ENCODE results near the gene CAPRIN1. TPM values are rescaled to one million over a fixed set of nuclear protein-coding genes. Genes with fewer than 3 reads are reported as not detected.

CAPRIN1 gene
- total and polyA plus RNA-seq, 10 of the 15 experiments (the other 5 are each of a cell fraction or from before 2014, with no cell fraction given), result 50.4 to 228 (median 191) TPM

GRCh38 chr11:34028425-34028824 is 23.1 kb upstream of the CAPRIN1 start (continued):
- TF ChIP-seq TARDBP (IDR thresholded peaks at IDR 0.05; ENCODE audit: borderline replicate concordance), result no peak
- no peak for TF ChIP-seq YBX1 (IDR thresholded peaks at IDR 0.05)
- no peak for TF ChIP-seq BHLHE40 (IDR thresholded peaks at IDR 0.05; ENCODE audit: borderline replicate concordance in 1 of 2, low read depth in 2 of 2, low read length in 1 of 2)
- no peak for TF ChIP-seq ZBED1 (IDR thresholded peaks at IDR 0.05; ENCODE audit: borderline replicate concordance)
- no peak for TF ChIP-seq ZSCAN29 (IDR thresholded peaks at IDR 0.05)
- no peak for TF ChIP-seq PAX8 (IDR thresholded peaks at IDR 0.05)
- no peak for TF ChIP-seq ZNF24 (IDR thresholded peaks at IDR 0.05)
- no peak for TF ChIP-seq POLR2A (IDR thresholded peaks at IDR 0.05; ENCODE audit: low read depth, low read length)

- Histone ChIP-seq H3K79me2 (ENCODE audit: control insufficient read depth, insufficient read depth, low read length) (no peaks in the 10 kb centered on the region), H3K27me3 (replicated peaks in 1 of 2; ENCODE audit: control insufficient read depth in 2 of 2, insufficient read depth in 2 of 2, low read length in 1 of 2) (no peaks in the 10 kb centered on the region), H3K9me3 (replicated peaks; ENCODE audit: control insufficient read depth, insufficient read depth, low read length) (no peaks in the 10 kb centered on the region), H2AFZ (ENCODE audit: control insufficient read depth, low read depth, low read length) (no peak overlapping the region), H3K9ac (ENCODE audit: control insufficient read depth, insufficient read depth, low read length) (no peak overlapping the region), H3K4me3 (no peak overlapping the region), H3K4me1 (ENCODE audit: control insufficient read depth, insufficient read depth, low read length) (no peaks in the 10 kb centered on the region), H3K27ac (ENCODE audit: control insufficient read depth, insufficient read depth) (no peak overlapping the region), H3K4me2 (ENCODE audit: control insufficient read depth, insufficient read depth) (no peak overlapping the region), H3K36me3 (ENCODE audit: control insufficient read depth in 2 of 2, insufficient read depth in 2 of 2, low read length in 1 of 2) (no peaks in the 10 kb centered on the region), H4K20me1 (ENCODE audit: control insufficient read depth, insufficient read depth) (no peaks in the 10 kb centered on the region)
- no peak for TF ChIP-seq TARDBP (IDR thresholded peaks at IDR 0.05; ENCODE audit: borderline replicate concordance)
- no peak for TF ChIP-seq CHD4 (IDR thresholded peaks at IDR 0.05)
- no peak for TF ChIP-seq MTA2 (IDR thresholded peaks at IDR 0.05; ENCODE audit: low read depth)
- no peak for TF ChIP-seq PRDM15 (CRISPR knock-in tag; IDR thresholded peaks at IDR 0.05)
- no peak for TF ChIP-seq NFYB (IDR thresholded peaks at IDR 0.05; ENCODE audit: insufficient read depth, low read depth, low read length)
- TF ChIP-seq EP300 (IDR thresholded peaks at IDR 0.05; ENCODE audit: borderline replicate concordance in 1 of 2, control insufficient read depth in 1 of 2, low read depth in 2 of 2, low read length in 2 of 2), result no peak
- no peak for TF ChIP-seq BCL3 (IDR thresholded peaks at IDR 0.05; ENCODE audit: borderline replicate concordance, insufficient read depth, low read depth, low read length, poor library complexity, severe bottlenecking)
- no peak for TF ChIP-seq ZNF622 (IDR thresholded peaks at IDR 0.05)
- TF ChIP-seq HDAC2 (IDR thresholded peaks at IDR 0.05), result no peak
- no peak for TF ChIP-seq USF1 (IDR thresholded peaks at IDR 0.05; ENCODE audit: borderline replicate concordance, extremely low read length, insufficient read depth, low read depth, low read length)
- POLR2A ChIA-PET, result no interaction called here
- FAIRE-seq (no peak), ATAC-seq (no peak), DNase-seq (ENCODE audit: low read depth, low spot score) (no peak)
- intact Hi-C loops (cut with micrococcal nuclease; ENCODE audit: unreplicated experiment), result no loop called here
- no TSS peak for BruUV-seq (replicated peaks)
- in situ Hi-C loops (cut with MboI), result no loop called here
- 90% methylated on average over 4 of the region's 4 CpGs for WGBS (ENCODE audit: insufficient coverage, insufficient replicate concordance, low lambda C conversion rate, missing lambda C conversion rate)
- CTCF ChIA-PET, result interaction anchor here (0.6 kb wide), 1 partner anchor 329 kb away, joined by 4 read pairs; the partner anchor contains the start of gene ABTB2
- SMC1A ChIA-PET (ENCODE audit: uncharacterized antibody, unreplicated experiment), result interaction anchor here (1.2 to 1.4 kb wide), 2 partner anchors 20 to 337 kb away, joined by 3 to 4 read pairs; no protein-coding TSS in a partner anchor
- RAD21 ChIA-PET (ENCODE audit: unreplicated experiment), result no interaction called here
These were observed 22.4 kb upstream of the CAPRIN1 start for GRCh38 chr11:34029176-34029575.

All from GM12878 (cell line).